Lower lobe of right lung (tissue), 2 donors: ENCODE data around the gene KCTD14. TPM values are rescaled to one million over a fixed set of nuclear protein-coding genes. Genes with fewer than 3 reads are reported as not detected.

ENCODE experiments used
- ATAC-seq, 2 donors: fragments of 200-7000 bp; cut with Tn5 transposase; one replicate each; pipeline ENCODE4 v1.9.1; 2020 to 2022; ENCODE audit warnings: mild to moderate bottlenecking in 2 of 2, moderate library complexity in 2 of 2
- DNase-seq: peaks from one replicate; pipeline ENCODE4 v3.0.0-alpha.2; 2020
- H3K27ac ChIP-seq: fragments of 200-600 bp; one replicate; pipeline ENCODE4 v1.8.0; 2022
- H3K27me3 ChIP-seq: fragments of 200-600 bp; one replicate; pipeline ENCODE4 v1.8.0; 2022; ENCODE audit warnings: low read depth
- H3K36me3 ChIP-seq: fragments of 200-600 bp; one replicate; pipeline ENCODE4 v1.8.0; 2022; ENCODE audit warnings: mild to moderate bottlenecking
- H3K4me1 ChIP-seq: fragments of 200-600 bp; one replicate; pipeline ENCODE4 v1.8.0; 2022
- H3K4me3 ChIP-seq: fragments of 200-600 bp; one replicate; pipeline ENCODE4 v1.8.0; 2022; ENCODE audit warnings: mild to moderate bottlenecking
- H3K9me3 ChIP-seq: fragments of 200-600 bp; one replicate; pipeline ENCODE4 v1.8.0; 2022
- intact Hi-C: fragments of 100-400 bp; cut with DNase I; formaldehyde crosslinking; loops from one replicate; pipeline ENCODE4 v1.11.0; 2022
- total RNA-seq: library from RNA; stranded (reverse); fragmentation: NEBNext Ultra II Directional; extraction: Animal tissue kit (Norgen Biotek cat#: 25700); gene quantifications from one replicate; pipeline ENCODE4 v1.2.1, GENCODE V29; 2021
- TF ChIP-seq, protein P1 (sequence below): fragments of 200-600 bp; IDR thresholded peaks from one replicate; pipeline ENCODE4 v1.8.0; 2022; ENCODE audit warnings: antibody characterized with exemption, mild to moderate bottlenecking
- donor health status: DM: no; HTN: yes; CAD: no; lungs with severe emphysema.

KCTD14 gene
- total RNA-seq, 1 donor from 2014 or later, result 12.3 TPM

DNA sequence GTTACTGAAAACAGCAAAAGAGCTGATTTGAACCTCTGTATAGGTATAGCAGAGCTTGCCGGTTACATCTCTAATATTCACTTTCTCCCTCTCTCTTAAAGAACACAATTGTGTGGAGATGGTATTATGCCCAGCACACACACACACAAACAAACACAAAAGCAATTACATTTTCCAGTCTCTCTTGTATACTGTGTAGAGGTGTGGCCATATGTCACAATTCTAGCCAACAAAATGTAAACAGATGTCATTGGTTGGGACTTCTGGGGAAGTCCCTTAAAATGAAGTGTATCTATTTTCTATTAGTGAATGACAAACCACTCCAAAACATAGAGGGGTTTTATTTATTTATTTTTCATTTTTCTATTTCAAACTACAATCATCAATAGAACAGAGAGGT lies 12.8 kb downstream of the KCTD14 start:
- H3K4me1 ChIP-seq, result no peaks in the 10 kb centered on the region
- H3K4me3 ChIP-seq, result no peak overlapping the region
- TF ChIP-seq, protein P1, sequence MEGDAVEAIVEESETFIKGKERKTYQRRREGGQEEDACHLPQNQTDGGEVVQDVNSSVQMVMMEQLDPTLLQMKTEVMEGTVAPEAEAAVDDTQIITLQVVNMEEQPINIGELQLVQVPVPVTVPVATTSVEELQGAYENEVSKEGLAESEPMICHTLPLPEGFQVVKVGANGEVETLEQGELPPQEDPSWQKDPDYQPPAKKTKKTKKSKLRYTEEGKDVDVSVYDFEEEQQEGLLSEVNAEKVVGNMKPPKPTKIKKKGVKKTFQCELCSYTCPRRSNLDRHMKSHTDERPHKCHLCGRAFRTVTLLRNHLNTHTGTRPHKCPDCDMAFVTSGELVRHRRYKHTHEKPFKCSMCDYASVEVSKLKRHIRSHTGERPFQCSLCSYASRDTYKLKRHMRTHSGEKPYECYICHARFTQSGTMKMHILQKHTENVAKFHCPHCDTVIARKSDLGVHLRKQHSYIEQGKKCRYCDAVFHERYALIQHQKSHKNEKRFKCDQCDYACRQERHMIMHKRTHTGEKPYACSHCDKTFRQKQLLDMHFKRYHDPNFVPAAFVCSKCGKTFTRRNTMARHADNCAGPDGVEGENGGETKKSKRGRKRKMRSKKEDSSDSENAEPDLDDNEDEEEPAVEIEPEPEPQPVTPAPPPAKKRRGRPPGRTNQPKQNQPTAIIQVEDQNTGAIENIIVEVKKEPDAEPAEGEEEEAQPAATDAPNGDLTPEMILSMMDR, result no peak
- intact Hi-C loops, result no loop called here
- no peaks in the 10 kb centered on the region for H3K9me3 ChIP-seq
- ATAC-seq, result no peak
- H3K27ac ChIP-seq, result no peak overlapping the region
- no peak for DNase-seq
- no peaks in the 10 kb centered on the region for H3K27me3 ChIP-seq
- no peaks in the 10 kb centered on the region for H3K36me3 ChIP-seq

DNA sequence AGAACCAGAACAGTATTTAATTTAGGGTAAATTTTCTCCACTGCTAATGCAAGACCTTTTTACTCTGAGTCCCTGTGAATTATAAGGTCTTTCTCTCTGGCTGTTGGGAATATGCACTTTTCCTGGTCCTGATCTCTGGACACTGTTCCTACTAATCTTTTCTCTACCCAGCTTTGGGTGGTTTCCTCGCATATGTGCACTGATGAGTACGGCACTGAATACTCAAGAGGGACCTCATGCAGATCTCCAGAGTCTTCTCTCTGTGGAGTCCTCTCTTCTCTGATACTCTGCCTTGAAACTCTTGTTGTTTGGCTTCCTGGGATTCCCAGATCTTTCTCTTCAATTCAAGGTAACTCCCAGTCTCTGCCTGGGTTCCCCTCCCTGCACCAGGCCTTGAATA lies 14.0 kb downstream of the KCTD14 start:
- Histone ChIP-seq H3K9me3 (no peaks in the 10 kb centered on the region), H3K4me1 (no peaks in the 10 kb centered on the region), H3K27me3 (no peaks in the 10 kb centered on the region), H3K4me3 (no peak overlapping the region), H3K36me3 (no peaks in the 10 kb centered on the region), H3K27ac (no peak overlapping the region)
- TF ChIP-seq, protein P1, result no peak
- DNase-seq (no peak), ATAC-seq (no peak)
- intact Hi-C loops, result no loop called here

DNA sequence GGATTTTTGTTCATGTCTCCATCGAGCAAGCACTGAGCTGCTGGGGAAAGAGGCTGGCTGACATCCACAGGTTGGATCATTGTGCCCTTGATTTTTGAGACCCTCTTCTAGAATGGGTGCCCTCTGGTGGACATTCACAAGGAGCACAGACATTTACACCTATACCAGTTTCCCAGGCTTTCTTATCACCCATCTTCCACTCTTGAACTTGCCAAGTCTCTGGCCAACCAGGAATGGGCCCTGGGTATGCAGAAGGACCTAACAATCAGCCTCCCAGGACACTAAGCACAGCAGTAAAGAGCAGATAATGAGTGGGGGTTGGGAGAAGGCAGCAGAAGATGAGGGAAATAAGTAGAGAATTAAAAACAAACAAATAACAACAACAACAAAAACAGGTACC lies 22.9 kb downstream of the KCTD14 start:
- peak; percentile 82 to 83 for ATAC-seq
- no peak overlapping the region for H3K27ac ChIP-seq
- H3K36me3 ChIP-seq, result no peaks in the 10 kb centered on the region
- no peak for DNase-seq
- intact Hi-C loops, result no loop called here
- H3K4me3 ChIP-seq, result no peak overlapping the region
- H3K4me1 ChIP-seq, result peaks cover 4% of the 10 kb centered on the region
- no peaks in the 10 kb centered on the region for H3K9me3 ChIP-seq
- TF ChIP-seq, protein P1, result peak; percentile 61
- H3K27me3 ChIP-seq, result no peaks in the 10 kb centered on the region

DNA sequence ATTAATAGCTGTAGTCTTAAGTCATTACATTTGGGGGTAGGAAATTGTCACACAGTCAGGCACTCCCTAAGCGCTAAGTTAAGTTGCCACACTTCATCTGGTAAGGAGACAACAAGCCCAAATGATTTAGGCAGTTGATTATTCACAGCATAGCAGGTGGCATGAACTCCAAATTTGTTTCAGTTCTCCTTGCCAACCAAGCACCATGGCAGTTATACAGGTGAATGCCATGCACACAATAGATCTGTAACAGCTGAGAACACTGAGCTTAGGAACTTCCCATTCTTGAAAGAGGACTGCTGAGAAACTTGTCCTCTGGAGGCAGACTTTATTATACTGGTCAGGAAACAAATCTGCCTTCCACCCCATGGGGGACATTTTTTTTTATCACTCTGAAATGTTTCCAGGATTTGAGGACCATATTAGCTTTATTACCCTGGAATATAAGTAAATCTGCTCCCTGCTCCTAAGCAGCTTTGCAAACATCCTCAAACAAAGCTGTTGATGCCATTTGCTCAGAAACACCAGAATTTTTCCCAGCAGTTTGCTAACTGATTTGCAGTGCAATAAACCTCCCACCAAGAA lies 23.5 kb downstream of the KCTD14 start:
- ATAC-seq (no peak), DNase-seq (no peak)
- intact Hi-C loops, result no loop called here
- Histone ChIP-seq H3K27ac (no peak overlapping the region), H3K4me1 (peaks cover 4% of the 10 kb centered on the region), H3K4me3 (no peak overlapping the region), H3K9me3 (no peaks in the 10 kb centered on the region), H3K36me3 (no peaks in the 10 kb centered on the region), H3K27me3 (no peaks in the 10 kb centered on the region)
- TF ChIP-seq, protein P1, result no peak

DNA sequence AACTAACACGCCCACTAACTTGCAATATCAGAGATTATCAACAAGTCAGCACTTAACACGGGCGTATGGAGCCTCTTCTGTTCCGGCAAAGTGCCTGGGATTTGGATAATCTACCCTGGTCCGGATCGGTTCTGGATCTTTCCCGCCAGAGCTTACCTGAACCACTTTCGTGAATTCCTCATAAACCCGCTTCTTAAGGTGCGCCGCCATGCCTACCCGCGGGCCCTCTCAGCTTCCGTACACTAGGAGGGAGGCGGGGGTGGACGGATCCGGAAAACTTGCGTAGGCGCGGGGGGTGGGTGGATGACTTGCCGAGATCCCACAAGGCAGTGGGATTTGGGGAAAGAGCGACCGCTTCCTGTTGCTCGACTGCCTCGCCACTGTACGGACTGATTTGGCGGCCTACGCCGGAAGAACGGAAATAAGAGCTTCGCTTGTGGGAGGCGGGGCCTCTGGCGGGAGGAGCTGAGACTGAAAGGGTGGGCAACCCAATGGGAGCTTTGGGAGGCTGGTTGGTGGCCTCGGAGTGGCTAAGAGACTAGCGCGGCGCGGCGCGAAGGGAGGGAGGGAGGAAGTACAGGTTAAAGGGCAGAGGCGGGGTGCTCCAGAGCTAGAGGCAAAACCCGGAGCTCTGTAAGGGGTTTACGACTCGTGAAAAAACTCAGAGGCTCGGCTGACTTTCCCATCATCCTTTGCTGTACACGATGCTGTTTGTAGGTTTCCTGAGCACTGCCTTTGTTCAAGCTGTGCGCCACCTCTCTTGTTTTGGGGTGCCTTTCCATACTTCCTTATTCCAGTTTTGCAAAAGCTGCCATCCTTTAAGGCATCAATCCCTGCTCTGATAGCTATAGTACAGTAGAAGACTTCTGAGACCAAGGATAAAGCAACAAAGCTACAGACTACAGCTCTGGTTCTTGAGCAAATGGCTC lies 28.4 kb downstream of the KCTD14 start, which contains the start of gene INTS4:
INTS4 (minus strand) TSS at position 235 of the 929 bp plus-strand sequence; CDS start at position 210, 25 bp downstream.
- no peaks in the 10 kb centered on the region for H3K27me3 ChIP-seq
- peak within 1 kb of the TSS; percentile 74 for H3K4me3 ChIP-seq
- no peaks in the 10 kb centered on the region for H3K9me3 ChIP-seq
- H3K4me1 ChIP-seq, result peaks cover 25% of the 10 kb centered on the region
- DNase-seq (peak; percentile 99), ATAC-seq (peak; percentile 100)
- peaks cover 16% of the 10 kb centered on the region for H3K36me3 ChIP-seq
- peak within 1 kb of the TSS; percentile 79 for H3K27ac ChIP-seq
- intact Hi-C loops, result no loop called here
- TF ChIP-seq, protein P1, result no peak
